Stimulated activated memory B cell treated with anti-CD40 and anti-IgM and Interleukin-4, amounts not matched to agents 10 μg/mL and 1 μg/mL and 100 μg/mL, for 72 hours (primary cell): ENCODE data around the gene ETNK2.

Experiments used
- ATAC-seq: fragments of 150-1000 bp; cut with Tn5 transposase; 2 replicates; pipeline ENCODE4 v1.10.0; 2021
- H3K27ac Mint-ChIP-seq: one replicate; pipeline ENCODE4 v1.8.0; 2022; ENCODE audit warnings: mild to moderate bottlenecking, mixed read lengths
- H3K27me3 Mint-ChIP-seq: one replicate; pipeline ENCODE4 v1.8.0; 2022; ENCODE audit warnings: mixed read lengths
- H3K36me3 Mint-ChIP-seq: one replicate; pipeline ENCODE4 v1.8.0; 2022; ENCODE audit warnings: mixed read lengths
- H3K4me1 Mint-ChIP-seq: one replicate; pipeline ENCODE4 v1.8.0; 2022; ENCODE audit warnings: mixed read lengths
- H3K4me3 Mint-ChIP-seq: one replicate; pipeline ENCODE4 v1.8.0; 2022; ENCODE audit warnings: mild to moderate bottlenecking, moderate library complexity, mixed read lengths
- H3K9me3 Mint-ChIP-seq: one replicate; pipeline ENCODE4 v1.8.0; 2022; ENCODE audit warnings: mixed read lengths

ETNK2 gene, protein sequence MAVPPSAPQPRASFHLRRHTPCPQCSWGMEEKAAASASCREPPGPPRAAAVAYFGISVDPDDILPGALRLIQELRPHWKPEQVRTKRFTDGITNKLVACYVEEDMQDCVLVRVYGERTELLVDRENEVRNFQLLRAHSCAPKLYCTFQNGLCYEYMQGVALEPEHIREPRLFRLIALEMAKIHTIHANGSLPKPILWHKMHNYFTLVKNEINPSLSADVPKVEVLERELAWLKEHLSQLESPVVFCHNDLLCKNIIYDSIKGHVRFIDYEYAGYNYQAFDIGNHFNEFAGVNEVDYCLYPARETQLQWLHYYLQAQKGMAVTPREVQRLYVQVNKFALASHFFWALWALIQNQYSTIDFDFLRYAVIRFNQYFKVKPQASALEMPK

DNA sequence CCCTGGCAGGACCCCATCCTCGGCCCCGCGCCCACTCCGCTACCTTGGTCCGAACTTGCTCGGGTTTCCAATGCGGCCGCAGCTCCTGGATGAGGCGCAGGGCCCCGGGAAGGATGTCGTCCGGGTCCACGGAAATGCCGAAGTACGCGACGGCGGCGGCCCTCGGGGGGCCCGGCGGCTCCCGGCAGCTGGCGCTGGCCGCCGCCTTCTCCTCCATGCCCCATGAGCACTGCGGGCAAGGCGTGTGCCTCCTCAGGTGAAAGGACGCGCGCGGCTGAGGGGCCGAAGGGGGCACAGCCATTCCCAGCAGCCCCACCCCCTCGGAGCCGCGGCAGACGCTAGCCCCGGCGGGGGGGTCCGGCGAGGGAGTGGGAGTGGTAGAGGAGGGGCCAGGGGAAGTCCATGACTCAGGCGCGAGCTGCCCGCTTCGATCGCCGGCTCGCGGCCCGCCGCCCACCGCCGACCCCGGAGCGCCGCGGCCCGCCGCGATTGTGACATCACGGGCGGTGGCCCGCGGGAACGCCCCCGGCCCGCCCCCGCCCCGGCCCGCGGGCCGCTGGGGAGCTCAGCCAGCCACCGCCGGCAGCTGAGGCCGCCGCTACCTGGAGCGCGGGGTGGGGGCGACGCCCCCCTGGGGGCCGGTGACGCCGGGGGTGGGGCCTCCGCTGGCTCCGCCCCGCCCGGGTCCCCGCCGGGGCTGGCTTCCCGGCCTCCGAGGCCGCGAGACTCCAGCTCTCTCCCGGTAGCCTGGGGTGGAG, at the start of gene ETNK2:
Gene ETNK2 (minus strand): TSS at position 493 of the 758 bp plus-strand sequence. CDS start 192 bp downstream, at position 301.
- H3K36me3 Mint-ChIP-seq, result no peaks in the 10 kb centered on the region
- no peaks in the 10 kb centered on the region for H3K9me3 Mint-ChIP-seq
- H3K4me1 Mint-ChIP-seq, result peaks cover 16% of the 10 kb centered on the region
- ATAC-seq, result peak; percentile 50
- H3K27ac Mint-ChIP-seq, result no peak within 1 kb of the TSS
- peak within 1 kb of the TSS; percentile 72 for H3K4me3 Mint-ChIP-seq
- H3K27me3 Mint-ChIP-seq, result peaks cover 33% of the 10 kb centered on the region

DNA sequence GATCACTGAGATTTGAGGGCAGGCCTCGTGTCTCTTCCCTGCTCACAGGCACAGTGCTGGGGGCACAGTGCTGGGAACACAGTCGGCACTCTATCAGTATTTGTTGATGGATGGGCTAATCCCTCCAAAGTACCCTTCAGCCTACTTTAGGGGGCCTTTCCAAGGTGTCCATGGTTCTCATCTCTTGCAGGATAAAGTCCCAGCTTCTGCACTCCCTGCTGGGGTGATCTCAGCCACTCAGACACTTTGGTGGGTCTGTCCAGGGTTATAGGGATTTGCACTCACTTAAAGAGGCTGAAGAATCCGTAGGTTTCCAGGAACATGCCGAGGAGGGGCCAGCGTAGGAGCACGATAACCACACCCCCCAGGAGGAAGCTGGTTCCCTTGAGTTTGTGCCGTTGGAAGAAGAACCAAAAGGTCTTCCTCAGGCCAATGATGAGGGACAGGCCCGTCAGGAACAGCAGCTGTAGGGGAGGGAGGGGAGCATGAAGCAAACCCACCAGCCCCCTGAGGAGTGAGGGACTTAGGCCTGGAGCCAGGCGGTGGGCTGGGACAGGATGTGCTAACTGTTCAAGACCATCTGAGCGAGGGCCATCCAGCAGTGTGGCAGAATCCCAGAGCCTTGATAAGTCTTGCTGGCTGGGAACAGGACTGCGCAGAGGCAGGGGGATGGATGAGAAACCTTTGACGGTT, 49.6 kb upstream of the ETNK2 start:
- no peak for ATAC-seq
- Mint-ChIP-seq H3K9me3 (no peaks in the 10 kb centered on the region), H3K27me3 (peaks cover 64% of the 10 kb centered on the region), H3K4me3 (no peak overlapping the region), H3K27ac (no peak overlapping the region), H3K4me1 (no peaks in the 10 kb centered on the region), H3K36me3 (no peaks in the 10 kb centered on the region)

- Mint-ChIP-seq H3K4me1 (no peaks in the 10 kb centered on the region), H3K9me3 (peaks cover 4% of the 10 kb centered on the region), H3K27me3 (peaks cover 69% of the 10 kb centered on the region), H3K27ac (no peak overlapping the region), H3K4me3 (no peak overlapping the region), H3K36me3 (no peaks in the 10 kb centered on the region)
- ATAC-seq, result no peak
Measured at GRCh38 chr1:204199579-204199978, 47.7 kb upstream of the ETNK2 start.

DNA sequence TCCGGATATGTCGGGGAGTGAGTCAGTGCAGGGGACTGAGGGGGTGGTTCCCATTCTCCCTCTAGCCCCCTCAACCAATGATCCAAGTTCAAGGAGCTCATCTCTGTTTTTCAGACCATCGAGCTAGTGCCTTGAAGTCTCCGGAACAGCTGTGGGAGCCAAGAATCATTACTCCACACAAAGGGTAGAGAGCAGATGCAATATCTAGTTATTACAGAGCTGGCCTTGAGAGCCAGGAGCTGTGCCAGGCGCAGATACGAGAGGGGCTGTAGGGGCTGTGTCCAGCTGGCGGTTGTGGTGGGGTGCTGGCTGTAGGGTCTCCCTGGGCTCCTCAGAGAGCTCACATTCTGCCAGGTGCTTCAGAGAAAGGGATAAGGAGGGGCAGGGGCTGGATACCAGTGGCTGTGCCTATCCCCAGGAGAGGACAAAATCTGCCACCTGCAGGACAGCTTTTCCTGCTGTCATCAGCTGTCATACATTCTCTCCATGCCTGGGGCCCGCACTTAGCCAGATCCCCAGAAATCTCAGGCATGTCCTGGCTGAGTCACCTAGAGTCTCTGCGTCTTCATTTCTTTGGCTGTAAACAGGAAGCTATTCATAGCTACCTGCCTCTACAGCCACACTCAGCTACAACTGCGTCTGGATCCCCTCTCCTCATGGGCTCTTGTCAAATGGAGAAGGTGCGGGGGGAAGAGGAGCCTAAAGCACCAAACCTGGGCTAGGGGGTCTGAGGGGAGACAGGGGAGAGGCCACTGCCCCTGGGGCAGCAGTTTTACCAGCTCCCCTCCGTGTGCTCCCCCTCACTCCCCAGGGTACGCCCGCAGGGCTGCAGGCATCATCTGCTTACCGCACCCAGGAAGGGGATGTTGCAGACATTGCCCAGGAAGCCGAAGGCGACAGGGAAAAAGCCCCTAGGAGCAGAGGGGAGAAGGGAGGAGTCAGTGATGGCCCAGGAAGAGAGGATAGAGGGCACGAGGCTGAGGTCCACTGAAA, 46.8 kb upstream of the ETNK2 start:
- no peak overlapping the region for H3K27ac Mint-ChIP-seq
- ATAC-seq, result no peak
- no peaks in the 10 kb centered on the region for H3K36me3 Mint-ChIP-seq
- H3K9me3 Mint-ChIP-seq, result peaks cover 4% of the 10 kb centered on the region
- no peaks in the 10 kb centered on the region for H3K4me1 Mint-ChIP-seq
- H3K27me3 Mint-ChIP-seq, result peaks cover 69% of the 10 kb centered on the region
- no peak overlapping the region for H3K4me3 Mint-ChIP-seq

GRCh38 chr1:204197068-204197467, 45.2 kb upstream of the ETNK2 start:
- H3K27me3 Mint-ChIP-seq, result peaks cover 68% of the 10 kb centered on the region
- ATAC-seq, result no peak
- peaks cover 4% of the 10 kb centered on the region for H3K9me3 Mint-ChIP-seq
- no peak overlapping the region for H3K4me3 Mint-ChIP-seq
- no peak overlapping the region for H3K27ac Mint-ChIP-seq
- no peaks in the 10 kb centered on the region for H3K36me3 Mint-ChIP-seq
- no peaks in the 10 kb centered on the region for H3K4me1 Mint-ChIP-seq

DNA sequence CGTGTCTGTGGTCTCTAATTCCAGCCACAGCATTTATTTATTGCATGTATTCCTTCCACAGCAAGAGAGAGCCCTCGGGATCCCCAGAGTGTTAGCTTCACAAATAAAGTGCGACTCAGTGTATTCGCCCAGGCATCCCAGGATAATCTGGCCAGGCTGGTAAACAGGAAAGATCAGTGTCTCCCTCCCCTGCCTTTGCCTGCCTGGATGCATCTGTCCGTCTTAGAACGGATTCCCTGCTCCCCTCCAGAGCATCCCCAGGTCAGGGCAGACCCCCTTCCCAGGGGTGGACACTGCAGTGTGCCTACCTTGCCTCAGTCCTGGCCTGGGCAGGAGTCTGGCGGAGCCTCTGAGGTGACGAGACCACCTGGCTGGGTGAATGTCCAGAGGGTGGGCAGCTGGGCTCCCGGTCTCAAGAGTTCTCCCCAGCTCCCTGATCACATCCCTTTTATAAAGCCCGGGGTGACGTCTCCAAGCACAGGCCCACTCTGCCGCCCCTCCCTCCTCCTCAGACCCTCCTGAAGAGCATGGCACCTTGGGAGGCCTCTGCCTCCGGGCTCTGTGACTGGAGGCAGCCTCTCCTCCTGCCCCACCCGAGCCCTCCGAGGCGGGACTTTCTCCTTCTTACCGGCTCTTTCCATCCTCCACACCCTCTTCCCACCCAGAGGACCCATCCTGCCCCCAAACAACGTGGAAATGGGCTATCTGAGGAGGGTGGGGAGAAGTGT, 44.4 kb upstream of the ETNK2 start, which contains the start of gene KISS1:
Gene KISS1 (minus strand): TSS at position 424 of the 728 bp plus-strand sequence. CDS start 3,615 bp downstream, outside the sequence.
- H3K36me3 Mint-ChIP-seq, result no peaks in the 10 kb centered on the region
- H3K27me3 Mint-ChIP-seq, result peaks cover 67% of the 10 kb centered on the region
- H3K9me3 Mint-ChIP-seq, result peaks cover 4% of the 10 kb centered on the region
- no peaks in the 10 kb centered on the region for H3K4me1 Mint-ChIP-seq
- no peak within 1 kb of the TSS for H3K4me3 Mint-ChIP-seq
- no peak within 1 kb of the TSS for H3K27ac Mint-ChIP-seq
- no peak for ATAC-seq

DNA sequence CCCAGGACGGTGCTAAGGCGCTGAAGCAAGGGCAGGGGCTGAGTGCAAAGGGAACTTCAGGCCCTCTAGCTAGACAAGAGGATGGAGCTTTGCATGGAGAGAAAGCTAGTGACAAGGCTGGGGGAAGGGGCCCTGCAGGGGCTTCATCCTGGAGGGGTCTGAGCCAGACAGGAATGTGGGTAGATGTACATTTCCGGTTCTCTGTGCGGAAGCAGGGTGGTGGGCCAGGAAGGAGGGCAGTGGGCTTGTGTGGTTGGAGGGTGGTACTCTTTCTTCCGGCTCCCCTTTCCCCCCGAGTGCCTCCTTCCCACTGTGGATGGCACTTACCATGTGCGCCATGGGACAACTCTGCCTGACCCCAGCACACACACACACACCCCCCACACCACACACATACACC, 42.9 kb upstream of the ETNK2 start:
- ATAC-seq, result no peak
- no peak overlapping the region for H3K4me3 Mint-ChIP-seq
- H3K9me3 Mint-ChIP-seq, result peaks cover 4% of the 10 kb centered on the region
- peaks cover 72% of the 10 kb centered on the region for H3K27me3 Mint-ChIP-seq
- H3K36me3 Mint-ChIP-seq, result no peaks in the 10 kb centered on the region
- H3K4me1 Mint-ChIP-seq, result no peaks in the 10 kb centered on the region
- H3K27ac Mint-ChIP-seq, result no peak overlapping the region

GRCh38 chr1:204194080-204194479, 42.2 kb upstream of the ETNK2 start:
- no peak for ATAC-seq
- Mint-ChIP-seq H3K27ac (no peak overlapping the region), H3K4me3 (no peak overlapping the region), H3K27me3 (peaks cover 79% of the 10 kb centered on the region), H3K36me3 (no peaks in the 10 kb centered on the region), H3K9me3 (peaks cover 4% of the 10 kb centered on the region), H3K4me1 (peaks cover 6% of the 10 kb centered on the region)

GRCh38 chr1:204192589-204193352, 40.9 kb upstream of the ETNK2 start:
- peaks cover 4% of the 10 kb centered on the region for H3K9me3 Mint-ChIP-seq
- H3K27ac Mint-ChIP-seq, result no peak overlapping the region
- no peaks in the 10 kb centered on the region for H3K36me3 Mint-ChIP-seq
- peaks cover 7% of the 10 kb centered on the region for H3K4me1 Mint-ChIP-seq
- H3K4me3 Mint-ChIP-seq, result no peak overlapping the region
- peaks cover 83% of the 10 kb centered on the region for H3K27me3 Mint-ChIP-seq
- no peak for ATAC-seq

DNA sequence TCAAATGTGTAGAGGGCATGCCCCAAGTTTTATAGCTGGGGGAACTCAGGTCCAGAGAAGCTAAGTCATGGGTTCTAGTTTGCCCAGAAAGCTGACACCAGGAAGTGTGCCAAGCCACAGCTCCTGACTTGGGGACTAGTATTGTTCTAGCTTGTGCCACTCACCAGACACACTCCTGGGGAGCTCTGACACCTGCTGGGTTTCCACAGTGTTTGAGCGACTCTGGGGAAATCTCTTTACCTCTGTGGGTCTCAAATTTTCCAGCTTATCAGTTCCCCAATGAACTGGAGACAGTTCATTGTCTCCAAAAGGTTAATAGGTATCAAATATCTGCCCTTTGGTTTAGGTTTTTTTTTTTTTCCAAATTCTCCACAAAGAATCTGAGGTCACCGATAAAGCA, 40.2 kb upstream of the ETNK2 start:
- H3K27ac Mint-ChIP-seq, result no peak overlapping the region
- H3K4me1 Mint-ChIP-seq, result peaks cover 7% of the 10 kb centered on the region
- peaks cover 90% of the 10 kb centered on the region for H3K27me3 Mint-ChIP-seq
- no peak overlapping the region for H3K4me3 Mint-ChIP-seq
- ATAC-seq, result no peak
- H3K9me3 Mint-ChIP-seq, result peaks cover 4% of the 10 kb centered on the region
- H3K36me3 Mint-ChIP-seq, result no peaks in the 10 kb centered on the region

- no peaks in the 10 kb centered on the region for H3K36me3 Mint-ChIP-seq
- H3K4me3 Mint-ChIP-seq, result no peak overlapping the region
- no peak for ATAC-seq
- H3K9me3 Mint-ChIP-seq, result peaks cover 4% of the 10 kb centered on the region
- no peak overlapping the region for H3K27ac Mint-ChIP-seq
- H3K27me3 Mint-ChIP-seq, result peaks cover 91% of the 10 kb centered on the region
- H3K4me1 Mint-ChIP-seq, result peaks cover 7% of the 10 kb centered on the region
Measured at GRCh38 chr1:204191456-204191855, 39.6 kb upstream of the ETNK2 start.

GRCh38 chr1:204190212-204191211, 38.7 kb upstream of the ETNK2 start:
- Mint-ChIP-seq H3K4me1 (peaks cover 7% of the 10 kb centered on the region), H3K27ac (no peak overlapping the region), H3K9me3 (peaks cover 4% of the 10 kb centered on the region), H3K27me3 (peaks cover 93% of the 10 kb centered on the region), H3K36me3 (no peaks in the 10 kb centered on the region), H3K4me3 (no peak overlapping the region)
- peak; percentile 35 for ATAC-seq
